NCI-H1092 (cell line): ENCODE measurements around the gene SAMD3.
"Not testable (repeated sequence)": the region's sequence is repeated elsewhere in the genome, so short reads cannot be mapped to it uniquely, and the experiment has no call there.

ENCODE experiments used
- DNase-seq: peaks from one replicate; lab custom pipeline; 2025; lab: John Stamatoyannopoulos, UW

The SAMD3 gene

DNA sequence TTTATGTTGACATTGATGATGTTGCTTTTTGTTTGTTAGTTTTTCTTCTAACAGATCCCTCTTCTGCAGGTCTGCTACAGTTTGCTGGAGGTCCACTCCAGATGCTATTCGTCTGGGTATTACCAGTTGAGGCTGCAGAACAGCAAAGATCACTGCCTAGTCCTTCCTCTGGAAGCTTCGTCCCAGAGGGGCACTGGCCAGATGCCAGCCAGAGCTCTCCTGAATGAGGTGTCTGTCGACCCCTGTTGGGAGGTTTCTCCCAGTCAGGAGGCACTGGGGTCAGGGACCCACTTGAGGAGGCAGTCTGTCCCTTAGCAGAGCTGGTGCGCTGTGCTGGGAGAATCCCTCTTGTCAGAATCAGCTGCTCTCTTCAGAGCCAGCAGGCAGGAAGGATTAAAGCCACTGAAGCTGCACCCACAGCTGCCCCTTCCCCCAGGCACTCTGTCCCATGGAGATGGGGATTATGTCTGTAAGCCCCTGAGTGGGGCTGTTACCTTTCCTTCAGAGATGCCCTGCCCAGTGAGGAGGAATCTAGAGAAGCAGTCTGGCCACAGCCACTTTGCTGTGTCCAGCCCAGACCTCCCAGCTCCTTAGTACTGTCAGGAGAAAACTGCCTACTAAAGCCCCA is 49.3 kb downstream of the SAMD3 start:
- not testable (repeated sequence) for DNase-seq

- not testable (repeated sequence) for DNase-seq
Measured at GRCh38 chr6:130170160-130170559, 52.6 kb downstream of the SAMD3 start.

- DNase-seq, result no peak
Measured at GRCh38 chr6:130167655-130168054, 55.1 kb downstream of the SAMD3 start.

- no peak for DNase-seq
Measured at GRCh38 chr6:130164251-130164650, 58.5 kb downstream of the SAMD3 start.

GRCh38 chr6:130163266-130163665 is 59.5 kb downstream of the SAMD3 start:
- no peak for DNase-seq

- no peak for DNase-seq
Measured at GRCh38 chr6:130162421-130162820, 60.3 kb downstream of the SAMD3 start.

GRCh38 chr6:130161683-130162404 is 60.9 kb downstream of the SAMD3 start:
- no peak for DNase-seq

- DNase-seq, result no peak
Measured at GRCh38 chr6:130159956-130160355, 62.8 kb downstream of the SAMD3 start.

DNA sequence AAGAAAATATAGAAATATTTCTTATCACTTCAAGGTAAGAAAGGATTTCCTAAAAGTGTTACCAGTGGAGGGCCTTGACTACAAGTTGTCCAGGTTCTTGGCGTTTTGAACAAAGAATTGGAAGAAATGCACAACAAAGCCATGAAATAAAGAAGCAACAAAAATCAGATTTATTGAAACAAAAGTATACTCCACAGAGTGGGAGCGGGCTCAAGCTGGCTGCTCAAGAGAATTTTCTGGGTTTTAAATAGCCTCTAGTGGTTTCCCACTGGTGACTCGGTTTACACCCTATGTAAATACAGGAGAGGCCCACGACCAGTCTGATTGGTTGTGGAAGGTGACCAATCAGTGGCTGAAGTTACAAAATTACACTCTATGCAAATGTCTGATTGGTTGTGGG is 64.2 kb downstream of the SAMD3 start:
- no peak for DNase-seq

- no peak for DNase-seq
Measured at GRCh38 chr6:130158056-130158455, 64.7 kb downstream of the SAMD3 start.

GRCh38 chr6:130156908-130157307 is 65.8 kb downstream of the SAMD3 start:
- DNase-seq, result no peak

- DNase-seq, result no peak
Measured at GRCh38 chr6:130152908-130153510, 69.7 kb downstream of the SAMD3 start.

GRCh38 chr6:130150906-130151305 is 71.8 kb downstream of the SAMD3 start:
- no peak for DNase-seq

- DNase-seq, result not testable (repeated sequence)
Measured at GRCh38 chr6:130149016-130149415, 73.7 kb downstream of the SAMD3 start.

- no peak for DNase-seq
Measured at GRCh38 chr6:130148181-130148580, 74.6 kb downstream of the SAMD3 start.

DNA sequence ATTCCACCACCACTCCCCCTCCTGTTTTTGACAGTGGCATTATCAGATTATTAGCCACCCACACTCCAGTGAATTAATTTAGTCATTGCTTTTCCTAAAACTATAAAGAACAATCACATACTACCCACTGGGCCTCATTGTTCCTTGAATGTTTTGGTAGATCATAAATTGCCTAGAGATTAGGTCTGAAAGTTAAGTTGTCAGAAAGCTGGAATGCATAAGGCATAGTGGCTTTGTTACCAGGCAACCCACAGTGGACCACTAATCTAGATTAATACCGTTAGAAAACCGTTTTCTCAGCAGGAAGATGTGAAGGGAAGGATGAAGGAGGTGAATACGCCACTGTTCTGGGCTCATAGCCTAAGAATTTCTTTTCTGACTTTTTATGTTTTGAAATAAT is 75.6 kb downstream of the SAMD3 start:
- DNase-seq, result no peak

DNA sequence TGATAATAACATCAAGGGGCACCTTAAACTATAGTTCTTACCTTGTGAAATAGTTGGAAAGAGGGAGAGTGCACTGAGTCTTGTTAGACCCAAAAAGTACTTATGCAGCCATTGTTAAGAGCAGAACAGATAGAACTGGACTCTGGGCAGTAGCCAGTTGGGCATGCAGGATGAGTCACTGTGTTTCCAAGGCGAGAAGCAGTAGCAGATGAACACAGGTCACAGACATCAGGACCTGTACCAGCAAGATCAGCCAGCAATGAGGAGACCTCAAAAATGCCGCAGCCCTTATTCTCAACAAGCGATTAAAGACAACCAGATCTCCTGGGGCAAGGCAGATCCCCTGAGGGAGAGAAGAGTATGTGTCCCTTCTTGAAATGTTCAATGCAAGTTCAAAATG is 79.0 kb downstream of the SAMD3 start:
- DNase-seq, result no peak

DNA sequence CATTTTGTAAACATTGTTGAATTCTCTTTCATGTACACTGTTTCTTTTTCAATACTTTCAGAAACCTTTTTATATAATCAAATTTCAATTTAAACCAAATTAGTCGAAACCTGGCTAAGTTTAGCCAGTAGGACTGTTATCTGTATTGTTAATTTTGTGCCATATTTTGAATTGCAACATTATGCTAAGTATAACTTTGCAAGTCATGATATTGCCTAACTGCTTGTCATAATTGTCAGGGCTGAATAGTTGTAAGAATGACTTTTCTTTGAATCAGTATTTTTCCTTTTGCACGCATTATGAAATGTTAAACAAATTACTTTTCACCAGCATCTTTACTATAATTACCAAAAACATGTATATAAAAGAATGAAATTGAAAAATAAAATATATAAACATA is 82.7 kb downstream of the SAMD3 start:
- no peak for DNase-seq

DNA sequence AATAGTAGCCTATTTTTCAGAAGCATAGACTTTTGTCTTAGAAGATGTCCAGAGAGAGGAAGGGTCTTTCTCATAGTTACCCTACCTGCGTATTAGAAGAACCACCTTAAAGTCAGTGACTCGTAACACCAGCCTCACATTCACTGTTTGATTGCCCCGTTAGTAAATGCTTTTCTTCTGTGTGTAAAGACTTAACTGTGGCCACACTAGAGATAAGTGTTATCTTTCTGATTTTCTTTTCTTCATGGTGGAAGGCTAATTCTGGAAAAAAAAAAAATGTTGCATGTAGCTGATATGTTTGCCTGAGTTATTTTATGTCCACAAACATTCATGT is 83.9 kb downstream of the SAMD3 start:
- no peak for DNase-seq

DNA sequence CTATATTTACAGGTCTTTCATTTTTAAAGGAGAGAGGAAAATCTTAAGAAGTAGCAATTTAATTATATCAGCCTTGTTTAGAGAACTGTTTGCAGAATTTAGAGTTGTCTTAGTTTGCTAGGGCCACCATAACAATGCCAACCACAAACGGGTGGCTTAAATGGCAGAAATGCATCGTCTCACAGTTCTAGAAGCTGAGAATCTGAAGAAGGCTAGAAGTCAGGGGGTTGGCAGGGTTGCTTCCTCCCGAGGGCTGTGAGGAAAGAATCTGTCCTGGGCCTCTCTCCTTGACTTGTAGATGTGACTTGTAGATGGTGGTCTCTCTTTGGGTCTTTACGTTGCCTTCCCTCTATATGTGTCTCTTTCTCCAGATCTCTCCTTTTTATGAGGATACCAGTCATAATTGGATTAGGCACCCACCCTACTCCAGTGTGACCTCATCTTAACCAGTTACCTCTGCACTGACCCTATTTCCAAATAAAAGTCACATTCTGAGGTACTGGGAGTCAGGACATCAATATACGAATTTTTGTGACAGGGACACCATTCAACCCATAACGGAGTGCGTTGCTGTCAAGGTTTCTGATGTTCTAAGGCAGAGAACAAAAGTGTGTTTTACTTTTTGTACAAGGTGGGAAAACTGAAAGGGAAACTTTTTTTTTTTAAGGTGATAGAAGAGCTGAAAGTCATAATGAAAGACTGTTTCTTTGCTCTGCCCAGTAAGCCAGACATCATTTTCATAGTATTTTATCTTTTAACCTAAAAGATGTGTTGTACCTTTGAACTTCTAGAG is 84.4 kb downstream of the SAMD3 start:
- no peak for DNase-seq

DNA sequence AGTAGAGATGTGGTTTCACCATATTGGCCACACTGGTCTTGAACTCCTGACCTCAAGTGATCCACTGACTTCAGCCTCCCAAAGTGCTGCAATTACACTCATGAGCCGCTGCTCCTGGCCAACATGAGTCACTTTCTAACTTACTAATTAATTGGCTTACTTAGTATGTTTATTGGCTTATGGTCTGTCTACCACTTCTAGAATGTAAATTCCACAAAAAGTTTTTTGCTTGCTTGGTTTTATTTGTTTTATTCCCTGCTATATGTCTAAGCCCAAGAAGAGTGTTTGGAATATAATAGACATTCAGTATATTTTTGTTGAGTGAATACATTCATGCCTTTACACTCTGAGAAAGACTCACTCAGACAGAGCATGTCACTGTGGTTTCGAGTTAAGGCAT is 86.0 kb downstream of the SAMD3 start:
- no peak for DNase-seq

DNA sequence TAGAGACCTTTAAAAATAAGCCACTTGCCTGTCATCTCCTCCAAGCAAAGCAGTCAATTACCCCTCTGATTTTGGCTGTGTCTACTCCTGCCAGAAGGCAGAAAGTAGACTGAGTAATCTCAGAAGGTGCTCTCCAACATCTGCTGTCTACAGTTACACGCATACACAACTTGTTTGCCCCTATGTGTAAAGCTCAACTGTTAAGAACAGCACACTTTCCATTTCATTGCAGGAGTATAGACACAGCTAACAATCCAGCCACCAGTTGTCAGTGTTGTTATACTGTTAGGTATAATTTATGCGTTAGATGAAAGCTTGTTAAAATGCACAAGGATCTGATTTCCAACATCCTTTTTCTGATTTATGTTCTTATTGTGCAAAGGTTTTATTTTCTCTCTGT is 88.2 kb downstream of the SAMD3 start:
- DNase-seq, result no peak

DNA sequence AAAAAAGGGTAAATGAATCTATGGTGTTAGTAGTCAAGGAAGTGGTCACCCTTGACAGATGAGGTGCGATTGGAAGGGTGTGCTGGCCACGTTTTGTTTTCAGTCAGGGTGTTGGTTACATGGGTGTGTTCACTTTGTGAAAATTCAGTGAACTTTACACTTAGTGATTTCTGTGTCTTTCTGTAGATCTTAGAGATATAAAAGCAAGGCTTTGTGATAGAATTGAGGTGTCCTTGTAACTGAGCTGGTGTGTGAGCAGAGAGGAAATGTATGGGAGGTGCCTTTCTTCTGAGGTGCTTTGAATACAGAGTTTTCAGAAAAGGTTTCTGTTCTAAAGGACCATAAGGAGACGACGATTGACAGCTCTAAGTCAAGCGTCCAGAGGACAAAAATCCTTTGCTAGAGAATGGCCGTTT is 90.5 kb downstream of the SAMD3 start:
- DNase-seq, result no peak
